ENCODE measurements around the gene PA2G4. TPM values are rescaled to one million over a fixed set of nuclear protein-coding genes. Genes with fewer than 3 reads are reported as not detected.

PA2G4 gene
- total RNA-seq, 1 experiment from 2014 or later, result 175 TPM

DNA sequence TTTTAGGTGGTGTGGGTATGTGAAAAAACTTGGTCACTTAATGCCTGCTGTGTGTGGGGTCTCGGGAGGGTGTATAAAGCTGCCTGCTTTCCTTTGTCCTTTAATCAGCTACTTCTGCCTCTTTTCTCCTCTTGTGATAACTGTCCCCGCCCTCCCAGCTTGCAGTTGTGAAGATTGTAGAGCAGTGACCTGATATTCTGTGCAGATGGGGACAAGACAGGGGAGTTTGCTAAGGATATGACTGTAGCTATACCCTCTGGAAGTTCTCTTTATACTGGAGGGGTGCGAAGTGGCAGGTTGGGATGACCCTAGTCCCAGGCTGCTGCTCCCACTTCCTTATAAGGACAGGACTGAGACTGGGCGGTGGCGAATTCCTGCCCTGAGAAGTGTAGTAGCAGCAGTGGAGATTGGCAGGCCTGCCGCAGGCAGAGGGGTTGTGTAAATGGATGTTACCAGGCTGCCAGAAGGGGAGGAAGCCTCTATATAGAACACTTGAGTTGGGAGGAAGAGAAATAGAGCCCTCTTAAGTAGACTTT is 54.6 kb downstream of the PA2G4 start:
- ATAC-seq (peak; percentile 25), DNase-seq (ENCODE audit: low read depth, low spot score) (no peak)

DNA sequence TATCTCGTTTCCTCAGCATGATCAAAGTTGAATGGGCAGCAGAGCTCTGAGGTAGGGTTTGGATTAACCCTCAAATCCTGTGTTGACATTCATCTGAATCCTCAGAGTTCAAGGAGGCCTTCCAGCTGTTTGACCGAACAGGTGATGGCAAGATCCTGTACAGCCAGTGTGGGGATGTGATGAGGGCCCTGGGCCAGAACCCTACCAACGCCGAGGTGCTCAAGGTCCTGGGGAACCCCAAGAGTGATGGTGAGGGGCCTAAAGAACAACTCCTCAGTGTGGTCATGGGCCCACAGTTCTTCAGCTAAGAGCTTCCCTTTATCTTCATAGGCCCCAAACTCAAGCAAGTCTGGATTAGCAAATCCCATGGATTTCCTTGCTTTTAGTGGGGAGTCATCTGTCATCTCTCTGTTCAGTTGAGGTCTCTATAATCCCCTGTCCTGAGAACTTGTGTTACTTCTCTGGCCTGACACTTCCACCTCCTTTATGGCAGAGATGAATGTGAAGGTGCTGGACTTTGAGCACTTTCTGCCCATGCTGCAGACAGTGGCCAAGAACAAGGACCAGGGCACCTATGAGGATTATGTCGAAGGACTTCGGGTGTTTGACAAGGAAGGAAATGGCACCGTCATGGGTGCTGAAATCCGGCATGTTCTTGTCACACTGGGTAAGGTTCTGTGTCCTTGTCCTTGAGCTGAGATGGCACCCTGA is 55.3 kb downstream of the PA2G4 start:
- Histone ChIP-seq H3K4me1 (ENCODE audit: control insufficient read depth, insufficient read depth, low read length) (peaks cover 20% of the 10 kb centered on the region), H3K4me3 (ENCODE audit: low read depth in 2 of 2, low read length in 2 of 2) (peak overlapping the region; percentile 74 to 78), H3K36me3 (ENCODE audit: control insufficient read depth, insufficient read depth, low read length) (peaks cover 2% of the 10 kb centered on the region; the same call in 1 of the 2 replicates), H3K27ac (ENCODE audit: low read length) (peak overlapping the region; percentile 88), H3K27me3 (ENCODE audit: control insufficient read depth, insufficient read depth, low read length) (no peaks in the 10 kb centered on the region), H3K9me3 (ENCODE audit: control insufficient read depth, insufficient read depth, low read depth, low read length) (no peaks in the 10 kb centered on the region)
- ChIA-PET POLR2A (no interaction called here), CTCF (interaction anchor here (1.4 kb wide), 1 partner anchor 33 kb away, joined by 3 read pairs; no protein-coding TSS in a partner anchor)
- intact Hi-C loops (cut with micrococcal nuclease; ENCODE audit: unreplicated experiment) (loop anchor here (5.0 kb wide), 1 partner anchor 42 kb away; the partner anchor contains the start of genes RPL41 and ZC3H10), in situ Hi-C loops (cut with HindIII; ENCODE audit: low pct_unique_long_range_greater_than_20kb, low sequenced_read_pairs) (no loop called here)
- no TSS peak for BruUV-seq (replicated peaks)
- ATAC-seq (no peak), DNase-seq (ENCODE audit: low read depth, low spot score) (no peak)
- TF ChIP-seq TCF7L2 (IDR thresholded peaks at IDR 0.05; ENCODE audit: low read depth, low read length), result no peak
- TF ChIP-seq SIN3A (IDR thresholded peaks at IDR 0.05; ENCODE audit: borderline replicate concordance, insufficient read depth, low read depth, low read length), result no peak
- TF ChIP-seq, protein P1, sequence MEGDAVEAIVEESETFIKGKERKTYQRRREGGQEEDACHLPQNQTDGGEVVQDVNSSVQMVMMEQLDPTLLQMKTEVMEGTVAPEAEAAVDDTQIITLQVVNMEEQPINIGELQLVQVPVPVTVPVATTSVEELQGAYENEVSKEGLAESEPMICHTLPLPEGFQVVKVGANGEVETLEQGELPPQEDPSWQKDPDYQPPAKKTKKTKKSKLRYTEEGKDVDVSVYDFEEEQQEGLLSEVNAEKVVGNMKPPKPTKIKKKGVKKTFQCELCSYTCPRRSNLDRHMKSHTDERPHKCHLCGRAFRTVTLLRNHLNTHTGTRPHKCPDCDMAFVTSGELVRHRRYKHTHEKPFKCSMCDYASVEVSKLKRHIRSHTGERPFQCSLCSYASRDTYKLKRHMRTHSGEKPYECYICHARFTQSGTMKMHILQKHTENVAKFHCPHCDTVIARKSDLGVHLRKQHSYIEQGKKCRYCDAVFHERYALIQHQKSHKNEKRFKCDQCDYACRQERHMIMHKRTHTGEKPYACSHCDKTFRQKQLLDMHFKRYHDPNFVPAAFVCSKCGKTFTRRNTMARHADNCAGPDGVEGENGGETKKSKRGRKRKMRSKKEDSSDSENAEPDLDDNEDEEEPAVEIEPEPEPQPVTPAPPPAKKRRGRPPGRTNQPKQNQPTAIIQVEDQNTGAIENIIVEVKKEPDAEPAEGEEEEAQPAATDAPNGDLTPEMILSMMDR (IDR thresholded peaks at IDR 0.05), result no peak
- TF ChIP-seq POLR2AphosphoS5 (IDR thresholded peaks at IDR 0.05; ENCODE audit: low read depth, low read length), result no peak; the same call in 1 of the 2 replicates
- TF ChIP-seq, protein P2, sequence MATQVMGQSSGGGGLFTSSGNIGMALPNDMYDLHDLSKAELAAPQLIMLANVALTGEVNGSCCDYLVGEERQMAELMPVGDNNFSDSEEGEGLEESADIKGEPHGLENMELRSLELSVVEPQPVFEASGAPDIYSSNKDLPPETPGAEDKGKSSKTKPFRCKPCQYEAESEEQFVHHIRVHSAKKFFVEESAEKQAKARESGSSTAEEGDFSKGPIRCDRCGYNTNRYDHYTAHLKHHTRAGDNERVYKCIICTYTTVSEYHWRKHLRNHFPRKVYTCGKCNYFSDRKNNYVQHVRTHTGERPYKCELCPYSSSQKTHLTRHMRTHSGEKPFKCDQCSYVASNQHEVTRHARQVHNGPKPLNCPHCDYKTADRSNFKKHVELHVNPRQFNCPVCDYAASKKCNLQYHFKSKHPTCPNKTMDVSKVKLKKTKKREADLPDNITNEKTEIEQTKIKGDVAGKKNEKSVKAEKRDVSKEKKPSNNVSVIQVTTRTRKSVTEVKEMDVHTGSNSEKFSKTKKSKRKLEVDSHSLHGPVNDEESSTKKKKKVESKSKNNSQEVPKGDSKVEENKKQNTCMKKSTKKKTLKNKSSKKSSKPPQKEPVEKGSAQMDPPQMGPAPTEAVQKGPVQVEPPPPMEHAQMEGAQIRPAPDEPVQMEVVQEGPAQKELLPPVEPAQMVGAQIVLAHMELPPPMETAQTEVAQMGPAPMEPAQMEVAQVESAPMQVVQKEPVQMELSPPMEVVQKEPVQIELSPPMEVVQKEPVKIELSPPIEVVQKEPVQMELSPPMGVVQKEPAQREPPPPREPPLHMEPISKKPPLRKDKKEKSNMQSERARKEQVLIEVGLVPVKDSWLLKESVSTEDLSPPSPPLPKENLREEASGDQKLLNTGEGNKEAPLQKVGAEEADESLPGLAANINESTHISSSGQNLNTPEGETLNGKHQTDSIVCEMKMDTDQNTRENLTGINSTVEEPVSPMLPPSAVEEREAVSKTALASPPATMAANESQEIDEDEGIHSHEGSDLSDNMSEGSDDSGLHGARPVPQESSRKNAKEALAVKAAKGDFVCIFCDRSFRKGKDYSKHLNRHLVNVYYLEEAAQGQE (IDR thresholded peaks at IDR 0.05; ENCODE audit: insufficient read depth in 1 of 2, low read depth in 2 of 2, low read length in 1 of 2), result no peak

More for the DNA sequence above, 54.6 kb downstream of the PA2G4 start:
- H3K4me1 ChIP-seq (ENCODE audit: control insufficient read depth, insufficient read depth, low read length), result peaks cover 25% of the 10 kb centered on the region
- intact Hi-C loops (cut with micrococcal nuclease; ENCODE audit: unreplicated experiment) (loop anchor here (5.0 kb wide), 1 partner anchor 42 kb away; the partner anchor contains the start of genes RPL41 and ZC3H10), in situ Hi-C loops (cut with HindIII; ENCODE audit: low pct_unique_long_range_greater_than_20kb, low sequenced_read_pairs) (no loop called here)
- H3K4me3 ChIP-seq (ENCODE audit: low read depth in 2 of 2, low read length in 2 of 2), result peak overlapping the region; percentile 74 to 78
- peaks cover 2% of the 10 kb centered on the region; the same call in 1 of the 2 replicates for H3K36me3 ChIP-seq (ENCODE audit: control insufficient read depth, insufficient read depth, low read length)
- H3K9me3 ChIP-seq (ENCODE audit: control insufficient read depth, insufficient read depth, low read depth, low read length), result no peaks in the 10 kb centered on the region
- H3K27ac ChIP-seq (ENCODE audit: low read length), result peak overlapping the region; percentile 88
- no peaks in the 10 kb centered on the region for H3K27me3 ChIP-seq (ENCODE audit: control insufficient read depth, insufficient read depth, low read length)
- TSS peak; percentile 83 for BruUV-seq (replicated peaks)
- ChIA-PET POLR2A (no interaction called here), CTCF (interaction anchor here (1.4 kb wide), 1 partner anchor 33 kb away, joined by 3 read pairs; no protein-coding TSS in a partner anchor)
- 0 out of 2 replicates have a peak, but pooled peaks have one; percentile 29 for TF ChIP-seq SIN3A (IDR thresholded peaks at IDR 0.05; ENCODE audit: borderline replicate concordance, insufficient read depth, low read depth, low read length)
- TF ChIP-seq, protein P2 (IDR thresholded peaks at IDR 0.05; ENCODE audit: insufficient read depth in 1 of 2, low read depth in 2 of 2, low read length in 1 of 2), result no peak
